Ovary (tissue), 9 donors: Measurements from ENCODE around the gene IL1RAPL1. TPM values are rescaled to one million over a fixed set of nuclear protein-coding genes. Genes with fewer than 3 reads are reported as not detected.

Experiments used
- DNase-seq, 5 donors: peaks; one replicate each; pipeline ENCODE4 v3.0.0-alpha.2; 2019 to 2020
- H3K27ac ChIP-seq, 2 donors: fragments of 200-600 bp; one replicate each; pipeline versions ENCODE4 v1.5.1 to v1.8.0; 2019 to 2022
- H3K27me3 ChIP-seq: fragments of 200-600 bp; one replicate; pipeline ENCODE4 v1.8.0; 2022
- H3K36me3 ChIP-seq: fragments of 200-600 bp; sonication (generic); one replicate; pipeline ENCODE4 v1.5.1; 2019
- H3K4me1 ChIP-seq: one replicate; pipeline ENCODE4 v1.8.1; 2013; ENCODE audit warnings: mild to moderate bottlenecking, moderate library complexity; ENCODE audit not compliant: insufficient read depth
- H3K4me3 ChIP-seq: fragments of 200-600 bp; sonication (generic); one replicate; pipeline ENCODE4 v1.5.1; 2017
- H3K9me3 ChIP-seq, 2 donors: fragments of 200-600 bp in 1 of 2; sonication (generic) in 1 of 2; one replicate each; pipeline versions ENCODE4 v1.5.1 to v1.8.1; 2013 to 2019; ENCODE audit warnings: mild to moderate bottlenecking in 1 of 2, moderate library complexity in 1 of 2
- EP300 ChIP-seq: sonication (generic); formaldehyde crosslinking; IDR thresholded peaks from one replicate; pipeline ENCODE4 v1.6.1; 2017; ENCODE audit warnings: antibody characterized with exemption
- POLR2A ChIP-seq: fragments of 450-650 bp; IDR thresholded peaks from one replicate; pipeline ENCODE4 v1.6.1; 2017; ENCODE audit warnings: antibody characterized with exemption, mild to moderate bottlenecking, moderate library complexity
- whole genome bisulfite sequencing, 3 donors: extraction: QIAGEN DNeasy Blood & Tissue Kit in 1 of 3; methylation state at CpG; one replicate each; pipeline versions ENCODE4 v1.1.5 to v1.1.7; 2013 to 2017; 5-methylcytosine and 5-hydroxymethylcytosine counted together
- intact Hi-C, 4 donors: fragments of 100-400 bp; cut with DNase I; formaldehyde crosslinking; loops; one replicate each; pipeline versions ENCODE4 v1.11.0 to v1.15.1; 2022 to 2023
- polyA plus RNA-seq, 2 donors: library from polyadenylated mRNA; stranded (reverse); fragments of 200-250 nt in 1 of 2; fragments of 350-450 nt in 1 of 2; fragmentation: Illumina TruSeq in 1 of 2; extraction: RNeasy Lipid Tissue Mini Kit (QIAGEN cat#74804) in 1 of 2; gene quantifications; one replicate each; pipeline ENCODE4 v1.2.3, GENCODE V29; 2013 to 2014
- total RNA-seq, 7 donors: library from RNA; depleted of rRNA in 2 of 7; stranded (reverse); fragments of >200 nt in 2 of 7; fragmentation: NEBNext Ultra II Directional in 3 of 7; extraction: Animal tissue kit (Norgen Biotek cat#: 25700) in 3 of 7; gene quantifications; one replicate each; pipeline versions ENCODE4 v1.1.0 to v1.2.4, GENCODE V29; 2016 to 2023
- TF ChIP-seq, protein P1 (sequence below), 3 donors: fragments of 450-650 bp in 2 of 3; fragments of 200-600 bp in 1 of 3; IDR thresholded peaks; one replicate each; pipeline versions ENCODE4 v1.5.1 to v1.8.0; 2016 to 2022; ENCODE audit warnings: antibody characterized with exemption in 3 of 3, mild to moderate bottlenecking in 1 of 3
- donor health status: DM: no; HTN: no; CAD: no; lungs with moderate emphysema.
- donor health status: DM: no; HTN: no; CAD: no.
- donor health status: Bipolar disorder and iron deficiency.
- donor health status: DM: yes; HTN: yes; CAD: no.
- donor health status: DM: no; HTN: no; CAD: no.
- donor health status: DM: yes; HTN: yes; CAD: no.

Gene IL1RAPL1
- total and polyA plus RNA-seq, 9 donors = 0.23 to 1.3 (median 0.61) TPM

GRCh38 chrX:29926659-29927058, 1339.4 kb downstream of the IL1RAPL1 start:
- Histone ChIP-seq H3K27me3 (no peaks in the 10 kb centered on the region), H3K27ac (no peak overlapping the region), H3K36me3 (no peaks in the 10 kb centered on the region), H3K4me1 (no peaks in the 10 kb centered on the region), H3K9me3 (no peaks in the 10 kb centered on the region), H3K4me3 (no peak overlapping the region)
- intact Hi-C loops = no loop called here
- no peak for DNase-seq
- WGBS, 3 donors = 53 to 67% (median 54%) methylated on average over 2 of the region's 2 CpGs
- TF ChIP-seq POLR2A (no peak), EP300 (no peak)
- TF ChIP-seq, protein P1, sequence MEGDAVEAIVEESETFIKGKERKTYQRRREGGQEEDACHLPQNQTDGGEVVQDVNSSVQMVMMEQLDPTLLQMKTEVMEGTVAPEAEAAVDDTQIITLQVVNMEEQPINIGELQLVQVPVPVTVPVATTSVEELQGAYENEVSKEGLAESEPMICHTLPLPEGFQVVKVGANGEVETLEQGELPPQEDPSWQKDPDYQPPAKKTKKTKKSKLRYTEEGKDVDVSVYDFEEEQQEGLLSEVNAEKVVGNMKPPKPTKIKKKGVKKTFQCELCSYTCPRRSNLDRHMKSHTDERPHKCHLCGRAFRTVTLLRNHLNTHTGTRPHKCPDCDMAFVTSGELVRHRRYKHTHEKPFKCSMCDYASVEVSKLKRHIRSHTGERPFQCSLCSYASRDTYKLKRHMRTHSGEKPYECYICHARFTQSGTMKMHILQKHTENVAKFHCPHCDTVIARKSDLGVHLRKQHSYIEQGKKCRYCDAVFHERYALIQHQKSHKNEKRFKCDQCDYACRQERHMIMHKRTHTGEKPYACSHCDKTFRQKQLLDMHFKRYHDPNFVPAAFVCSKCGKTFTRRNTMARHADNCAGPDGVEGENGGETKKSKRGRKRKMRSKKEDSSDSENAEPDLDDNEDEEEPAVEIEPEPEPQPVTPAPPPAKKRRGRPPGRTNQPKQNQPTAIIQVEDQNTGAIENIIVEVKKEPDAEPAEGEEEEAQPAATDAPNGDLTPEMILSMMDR (IDR thresholded peaks at IDR 0.05) = no peak

GRCh38 chrX:29935455-29935854, 1348.2 kb downstream of the IL1RAPL1 start:
- WGBS, 3 donors = 40 to 62% (median 58%) methylated on average over 1 of the region's 1 CpG
- Histone ChIP-seq H3K27ac (no peak overlapping the region), H3K9me3 (no peaks in the 10 kb centered on the region), H3K4me1 (no peaks in the 10 kb centered on the region), H3K36me3 (no peaks in the 10 kb centered on the region), H3K27me3 (no peaks in the 10 kb centered on the region), H3K4me3 (no peak overlapping the region)
- intact Hi-C loops = no loop called here
- no peak for TF ChIP-seq EP300
- no peak for TF ChIP-seq POLR2A
- TF ChIP-seq, protein P1 (IDR thresholded peaks at IDR 0.05) = no peak
- DNase-seq = no peak

DNA sequence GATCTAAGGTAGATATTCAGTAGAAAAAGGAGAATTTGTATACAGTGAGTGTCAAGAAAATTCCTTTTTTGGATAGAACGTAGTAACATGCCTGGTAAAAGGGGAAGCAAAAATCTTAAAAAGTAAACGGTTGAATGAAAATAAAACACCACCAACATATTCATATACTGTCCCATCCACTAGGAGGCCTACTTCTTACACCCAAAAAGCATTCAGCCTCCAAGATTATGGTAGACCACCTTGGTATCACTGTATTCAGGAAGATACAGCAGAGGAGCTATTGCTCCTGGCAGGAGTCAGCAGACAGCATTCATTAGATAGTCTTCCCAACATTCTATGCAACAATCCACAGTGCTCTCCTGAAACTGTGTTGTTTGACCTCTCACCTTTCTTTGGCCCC, 1353.5 kb downstream of the IL1RAPL1 start:
- no peaks in the 10 kb centered on the region for H3K4me1 ChIP-seq
- DNase-seq = no peak
- H3K4me3 ChIP-seq = no peak overlapping the region

DNA sequence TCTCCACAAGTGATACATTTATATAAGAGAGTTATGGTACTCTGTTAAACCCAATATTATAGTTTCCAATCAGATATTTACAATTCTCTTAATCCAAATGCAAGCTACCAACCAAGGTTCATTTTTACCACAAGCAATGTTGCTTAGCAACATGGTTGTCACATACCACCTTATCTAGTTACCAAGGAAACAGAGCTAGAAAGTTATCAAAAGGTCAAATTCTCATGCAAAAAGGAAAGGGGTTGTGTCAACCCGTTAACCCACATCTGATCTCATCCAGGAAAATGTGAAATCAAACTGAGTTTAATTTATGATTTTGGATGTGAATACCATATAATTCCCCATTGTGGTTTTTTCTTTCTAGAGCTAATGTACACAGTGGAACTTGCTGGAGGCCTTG, 1354.0 kb downstream of the IL1RAPL1 start:
- Histone ChIP-seq H3K4me1 (no peaks in the 10 kb centered on the region), H3K9me3 (no peaks in the 10 kb centered on the region), H3K27ac (no peak overlapping the region), H3K4me3 (no peak overlapping the region), H3K27me3 (no peaks in the 10 kb centered on the region), H3K36me3 (no peaks in the 10 kb centered on the region)
- DNase-seq = no peak
- intact Hi-C loops = no loop called here
- 36 to 54% (median 41%) methylated on average over 1 of the region's 1 CpG for WGBS, 3 donors
- TF ChIP-seq POLR2A = no peak
- TF ChIP-seq, protein P1 (IDR thresholded peaks at IDR 0.05) = no peak

More for the DNA sequence above, 1353.5 kb downstream of the IL1RAPL1 start:
- Histone ChIP-seq H3K36me3 (no peaks in the 10 kb centered on the region), H3K27me3 (no peaks in the 10 kb centered on the region), H3K9me3 (no peaks in the 10 kb centered on the region), H3K27ac (no peak overlapping the region)
- TF ChIP-seq POLR2A = no peak
- no peak for TF ChIP-seq EP300
- TF ChIP-seq, protein P1 (IDR thresholded peaks at IDR 0.05) = no peak
- WGBS, 3 donors = 71 to 77% (median 76%) methylated on average over 2 of the region's 2 CpGs
- intact Hi-C loops = no loop called here
